Thyroid gland (tissue), 4 donors: Measurements from ENCODE around the gene ILRUN.
"Not testable (repeated sequence)": the region's sequence is repeated elsewhere in the genome, so short reads cannot be mapped to it uniquely, and the experiment has no call there.

Experiments used
- CTCF ChIP-seq, 6 experiments: fragments of 200-600 bp in 3 of 6; fragments of 450-650 bp in 3 of 6; sonication (generic) in 3 of 6; IDR thresholded peaks; one replicate each; pipeline ENCODE4 v1.5.1; 2016 to 2019; ENCODE audit warnings: antibody characterized with exemption in 6 of 6, mild to moderate bottlenecking in 2 of 6, inconsistent platforms in 1 of 6, moderate library complexity in 1 of 6
- POLR2A ChIP-seq, 2 donors: fragments of 450-650 bp; IDR thresholded peaks; one replicate each; pipeline ENCODE4 v1.6.1; 2017; ENCODE audit warnings: antibody characterized with exemption in 2 of 2, mild to moderate bottlenecking in 2 of 2, moderate library complexity in 1 of 2

- not testable (repeated sequence) for TF ChIP-seq CTCF, POLR2A (IDR thresholded peaks at IDR 0.05)
Observed at GRCh38 chr6:34650232-34650631, 46.3 kb downstream of the ILRUN start.
